Measurements from ENCODE around the gene TSPAN19. TPM values are rescaled to one million over a fixed set of nuclear protein-coding genes. Genes with fewer than 3 reads are reported as not detected.

The TSPAN19 gene
- total and polyA plus RNA-seq, 2 of the 8 experiments (the other 6 are each of a cell fraction or from before 2014, with no cell fraction given): 0.09 TPM; not detected in 1

DNA sequence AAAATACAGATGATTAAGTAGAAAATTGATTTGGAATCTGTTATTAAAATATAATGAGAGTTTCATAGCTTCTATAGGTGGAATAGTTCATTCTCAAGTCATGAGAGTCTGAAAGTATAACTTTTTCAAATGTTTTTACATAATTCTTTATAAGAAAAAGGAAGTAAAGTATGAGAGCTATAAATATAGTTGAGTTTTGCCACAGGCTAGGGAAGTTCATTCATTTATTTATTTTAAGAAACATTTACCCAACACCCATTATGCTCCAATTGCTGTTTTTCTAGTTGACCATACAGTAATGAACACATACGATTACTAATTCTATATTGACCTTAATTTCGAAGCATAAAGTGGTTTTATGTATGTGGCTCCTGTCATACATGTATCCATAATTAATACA lies 24.8 kb upstream of the TSPAN19 start:
- H3K4me3 ChIP-seq (ENCODE audit: extremely low read depth in 1 of 4, insufficient read depth in 2 of 4, low read depth in 3 of 4, low read length in 4 of 4): no peak overlapping the region
- H2AFZ ChIP-seq (ENCODE audit: low read length): no peak overlapping the region
- no peak overlapping the region for H3K9ac ChIP-seq (replicated peaks in 1 of 4; ENCODE audit: extremely low read depth in 1 of 4, low read depth in 3 of 4, low read length in 3 of 4)
- no peaks in the 10 kb centered on the region for H3K79me2 ChIP-seq (ENCODE audit: control insufficient read depth in 1 of 2, insufficient read depth in 2 of 2, low read length in 2 of 2)
- H3K9me3 ChIP-seq (ENCODE audit: insufficient read depth in 2 of 2, low read depth in 1 of 2, low read length in 1 of 2): no peaks in the 10 kb centered on the region
- no peaks in the 10 kb centered on the region for H3K4me1 ChIP-seq (replicated peaks in 1 of 4; ENCODE audit: control insufficient read depth in 3 of 4, insufficient read depth in 4 of 4, low read length in 3 of 4)
- H3K27ac ChIP-seq (ENCODE audit: low read depth, low read length): no peak overlapping the region
- no peak overlapping the region for H2BK20ac ChIP-seq (ENCODE audit: low read length)
- H3K4ac ChIP-seq (replicated peaks; ENCODE audit: insufficient read length, low read depth, low read length): no peak overlapping the region
- H3K23me2 ChIP-seq (ENCODE audit: low read depth, low read length): no peaks in the 10 kb centered on the region
- no peak overlapping the region for H2BK15ac ChIP-seq (ENCODE audit: low read length)
- POLR2A ChIA-PET (ENCODE audit: partially characterized antibody): no interaction called here
- no peaks in the 10 kb centered on the region for H4K20me1 ChIP-seq (replicated peaks in 1 of 2; ENCODE audit: control insufficient read depth in 1 of 2, insufficient read depth in 2 of 2, low read length in 2 of 2)
- no peak overlapping the region for H4K8ac ChIP-seq (ENCODE audit: extremely low read depth, insufficient read depth, low read length)
- FAIRE-seq: no peak
- no peaks in the 10 kb centered on the region for H3K79me1 ChIP-seq (ENCODE audit: low read depth, low read length)
- no peak overlapping the region for H2BK5ac ChIP-seq (ENCODE audit: low read depth, low read length)
- H4K5ac ChIP-seq (ENCODE audit: insufficient read length, low read depth, low read length): no peak overlapping the region
- no peak overlapping the region for H3K56ac ChIP-seq (replicated peaks; ENCODE audit: insufficient read length, low read depth, low read length)
- no peak overlapping the region for H2BK12ac ChIP-seq (ENCODE audit: low read depth, low read length)
- no peak overlapping the region for H4K91ac ChIP-seq (replicated peaks; ENCODE audit: insufficient read length, low read length)
- H3K14ac ChIP-seq (ENCODE audit: insufficient read length): no peak overlapping the region
- H3K23ac ChIP-seq (ENCODE audit: insufficient read length): no peak overlapping the region
- H3K36me3 ChIP-seq (ENCODE audit: control insufficient read depth in 2 of 4, insufficient read depth in 4 of 4, low read length in 3 of 4): no peaks in the 10 kb centered on the region
- H3K27me3 ChIP-seq (replicated peaks in 1 of 4; ENCODE audit: control insufficient read depth in 3 of 4, extremely low read depth in 1 of 4, insufficient read depth in 3 of 4, low read length in 3 of 4): no peaks in the 10 kb centered on the region
- no peak overlapping the region for H2AK5ac ChIP-seq (ENCODE audit: low read depth, low read length)
- H2BK120ac ChIP-seq (replicated peaks; ENCODE audit: low read depth, low read length): no peak overlapping the region
- CTCF ChIA-PET (ENCODE audit: partially characterized antibody): interaction anchor here (1.2 to 6.5 kb wide), 2 partner anchors 173 to 187 kb away, joined by 3 to 61 read pairs; no protein-coding TSS in a partner anchor
- 77% methylated on average over 2 of the region's 2 CpGs; no CpG with 5 or more reads in 1 of the 2 experiments for WGBS, 2 experiments (ENCODE audit: extremely low coverage in 1 of 2, insufficient coverage in 1 of 2, insufficient read length in 1 of 2, insufficient replicate concordance in 2 of 2, low coverage in 1 of 2, low lambda C conversion rate in 2 of 2, missing lambda C conversion rate in 1 of 2)
- H3K4me2 ChIP-seq (ENCODE audit: insufficient read depth in 1 of 2, low read depth in 2 of 2, low read length in 2 of 2): no peak overlapping the region
- no peak overlapping the region for H3K18ac ChIP-seq (ENCODE audit: extremely low read depth, low read length)
- DNase-seq (ENCODE audit: low read depth in 1 of 2, low spot score in 2 of 2): no peak
- no peak for TF ChIP-seq NANOG (IDR thresholded peaks at IDR 0.05; ENCODE audit: insufficient read depth, low read depth, low read length, poor library complexity, severe bottlenecking)
- TF ChIP-seq TCF12 (IDR thresholded peaks at IDR 0.05; ENCODE audit: low read depth, low read length): no peak
- TF ChIP-seq SAP30 (IDR thresholded peaks at IDR 0.05; ENCODE audit: insufficient read depth, insufficient replicate concordance, low read length): no peak
- no peak for TF ChIP-seq EZH2 (IDR thresholded peaks at IDR 0.05; ENCODE audit: low read depth, low read length, severe bottlenecking)
- TF ChIP-seq MAX (IDR thresholded peaks at IDR 0.05): no peak
- no peak for TF ChIP-seq CEBPB (IDR thresholded peaks at IDR 0.05; ENCODE audit: low read depth, low read length)
- TF ChIP-seq SP1 (IDR thresholded peaks at IDR 0.05; ENCODE audit: low read depth, low read length): no peak
- no peak for TF ChIP-seq BCL11A (IDR thresholded peaks at IDR 0.05; ENCODE audit: low read depth in 2 of 2, low read length in 2 of 2)
- TF ChIP-seq CTBP2 (IDR thresholded peaks at IDR 0.05; ENCODE audit: borderline replicate concordance, insufficient read depth, insufficient read length, low read length): no peak

Data from H1 (cell line).